NCI-H2081 (cell line): Measurements from ENCODE around the gene HLA-E.
"Not testable (repeated sequence)": the region's sequence is repeated elsewhere in the genome, so short reads cannot be mapped to it uniquely, and the experiment has no call there.

Experiments used
- DNase-seq, 2 experiments: peaks; one replicate each; lab custom pipeline; 2025; lab: John Stamatoyannopoulos, UW

HLA-E gene

DNA sequence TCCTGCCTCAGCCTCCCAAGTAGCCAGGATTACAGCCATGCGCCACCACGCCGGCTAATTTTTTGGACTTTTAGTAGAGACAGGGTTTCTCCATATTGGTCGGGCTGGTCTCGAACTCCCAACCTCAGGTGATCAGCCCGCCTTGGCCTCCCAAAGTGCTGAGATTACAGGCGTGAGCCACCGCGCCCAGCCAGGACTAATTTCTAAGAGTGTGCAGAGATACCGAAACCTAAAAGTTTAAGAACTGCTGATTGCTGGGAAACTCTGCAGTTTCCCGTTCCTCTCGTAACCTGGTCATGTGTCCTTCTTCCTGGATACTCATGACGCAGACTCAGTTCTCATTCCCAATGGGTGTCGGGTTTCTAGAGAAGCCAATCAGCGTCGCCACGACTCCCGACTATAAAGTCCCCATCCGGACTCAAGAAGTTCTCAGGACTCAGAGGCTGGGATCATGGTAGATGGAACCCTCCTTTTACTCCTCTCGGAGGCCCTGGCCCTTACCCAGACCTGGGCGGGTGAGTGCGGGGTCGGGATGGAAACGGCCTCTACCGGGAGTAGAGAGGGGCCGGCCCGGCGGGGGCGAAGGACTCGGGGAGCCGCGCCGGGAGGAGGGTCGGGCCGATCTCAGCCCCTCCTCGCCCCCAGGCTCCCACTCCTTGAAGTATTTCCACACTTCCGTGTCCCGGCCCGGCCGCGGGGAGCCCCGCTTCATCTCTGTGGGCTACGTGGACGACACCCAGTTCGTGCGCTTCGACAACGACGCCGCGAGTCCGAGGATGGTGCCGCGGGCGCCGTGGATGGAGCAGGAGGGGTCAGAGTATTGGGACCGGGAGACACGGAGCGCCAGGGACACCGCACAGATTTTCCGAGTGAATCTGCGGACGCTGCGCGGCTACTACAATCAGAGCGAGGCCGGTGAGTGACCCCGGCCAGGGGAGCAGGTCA lies at the start of gene HLA-E:
TSS of gene HLA-E (plus strand) at position 429 of the 945 bp plus-strand sequence. CDS start at position 452, 23 bp downstream.
- peak; percentile 81 to 87 for DNase-seq

DNA sequence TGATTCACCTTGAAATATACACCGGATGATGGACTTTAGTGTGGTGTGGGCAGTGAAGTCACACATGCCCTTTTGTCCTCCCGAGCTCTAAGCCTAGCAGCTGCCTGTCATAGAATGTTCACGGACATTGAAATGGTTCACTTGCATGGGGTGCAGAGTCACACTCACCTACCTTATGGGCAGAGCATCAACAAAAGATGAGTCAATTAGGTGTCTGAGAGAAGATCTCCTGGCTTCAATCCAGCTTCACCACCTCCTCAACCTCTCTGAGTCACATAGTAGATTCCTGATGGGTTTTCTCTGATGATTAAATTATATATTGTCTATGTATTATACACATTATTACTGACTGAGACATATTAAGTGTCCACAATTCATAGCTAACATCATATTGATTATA lies 48.1 kb upstream of the HLA-E start:
- DNase-seq = no peak

DNA sequence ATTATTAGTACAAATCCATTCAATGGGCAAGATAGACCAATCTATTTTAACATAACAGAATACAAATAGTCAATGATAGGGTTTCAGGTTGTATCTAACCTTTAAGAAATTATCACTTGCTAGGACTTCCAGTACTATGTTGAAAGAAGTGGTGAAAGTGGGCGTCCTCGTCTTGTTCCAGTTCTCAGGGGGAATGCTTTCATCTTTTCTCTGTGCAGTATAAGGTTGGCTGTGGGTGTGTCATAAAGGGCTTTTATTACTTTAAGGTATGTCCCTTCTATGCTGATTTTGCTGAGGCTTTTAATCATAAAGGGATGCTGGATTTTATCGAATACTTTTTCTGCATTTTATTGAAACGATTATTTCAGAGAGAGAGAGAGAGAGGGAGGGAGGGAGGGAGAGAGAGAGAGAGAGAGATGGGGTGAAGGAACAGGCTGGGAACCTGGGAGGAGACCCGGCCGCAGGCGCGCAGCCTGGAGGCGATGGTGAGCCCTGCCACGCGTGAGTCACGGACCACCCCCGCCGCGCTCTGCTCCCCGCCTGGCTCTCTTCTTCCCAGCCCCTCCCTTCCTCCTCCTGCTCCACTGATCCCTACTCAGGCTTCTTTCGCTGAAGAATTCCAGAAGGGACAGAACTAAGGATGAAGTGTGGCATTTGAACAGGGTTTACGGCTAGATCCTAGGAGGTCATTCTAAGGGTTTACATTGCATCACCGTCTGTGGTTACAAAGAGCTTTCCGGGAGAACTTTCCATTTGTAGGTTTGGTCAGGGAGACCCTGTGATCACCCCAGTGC lies 45.5 kb upstream of the HLA-E start:
- DNase-seq = no peak

DNA sequence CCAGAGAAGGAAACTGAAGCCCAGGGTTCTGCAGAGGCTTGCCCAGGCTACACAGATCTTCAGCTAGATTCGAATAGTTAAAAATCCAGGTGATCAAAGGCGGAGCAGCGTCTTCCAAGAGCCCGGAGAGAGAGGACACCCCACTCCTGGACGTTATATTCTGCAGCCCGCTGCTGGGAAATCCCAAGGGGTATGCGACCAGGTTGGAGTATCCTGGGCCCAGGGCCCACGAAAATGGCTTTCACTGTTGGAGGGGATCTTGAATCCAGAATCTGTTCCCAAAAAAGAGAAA lies 44.9 kb upstream of the HLA-E start:
- no peak for DNase-seq

DNA sequence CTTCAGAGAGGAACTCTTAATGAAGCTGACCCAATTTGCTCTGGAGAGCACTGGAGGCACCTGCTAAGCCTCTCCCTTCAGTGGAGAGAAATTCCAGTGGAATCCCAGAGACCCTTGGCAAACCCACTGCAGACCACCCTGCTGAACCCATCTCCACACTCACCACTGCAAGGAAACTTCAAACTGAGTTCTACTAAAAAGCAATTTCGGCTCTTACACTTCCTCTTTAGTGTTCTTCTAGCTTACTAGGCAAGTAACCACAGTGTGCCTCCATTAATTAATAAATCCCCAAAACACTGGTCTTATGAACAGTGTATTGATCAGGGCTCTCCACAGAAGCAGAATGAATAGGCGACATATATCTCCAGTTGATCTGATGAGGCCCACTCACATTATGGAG lies 43.0 kb upstream of the HLA-E start:
- DNase-seq = no peak

DNA sequence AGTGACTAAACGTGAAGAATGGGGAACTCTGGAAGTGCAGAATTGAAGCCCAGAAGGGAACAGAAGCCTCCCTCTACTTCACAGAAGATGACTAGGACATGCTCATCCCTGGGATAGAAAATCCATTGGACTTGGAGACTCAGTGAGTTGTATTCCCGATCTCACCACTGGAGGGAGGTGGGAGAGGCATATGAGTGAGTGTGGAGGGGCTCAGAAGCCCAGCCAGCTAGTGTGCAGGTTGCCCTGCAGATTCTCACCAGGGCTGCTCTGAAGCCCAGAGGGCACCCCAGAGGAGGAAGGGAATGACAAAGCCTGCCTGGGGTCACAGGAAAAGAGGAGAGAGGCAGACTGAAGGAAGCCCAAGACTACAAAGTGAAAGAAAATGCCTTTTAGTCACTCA lies 42.1 kb upstream of the HLA-E start:
- no peak for DNase-seq

DNA sequence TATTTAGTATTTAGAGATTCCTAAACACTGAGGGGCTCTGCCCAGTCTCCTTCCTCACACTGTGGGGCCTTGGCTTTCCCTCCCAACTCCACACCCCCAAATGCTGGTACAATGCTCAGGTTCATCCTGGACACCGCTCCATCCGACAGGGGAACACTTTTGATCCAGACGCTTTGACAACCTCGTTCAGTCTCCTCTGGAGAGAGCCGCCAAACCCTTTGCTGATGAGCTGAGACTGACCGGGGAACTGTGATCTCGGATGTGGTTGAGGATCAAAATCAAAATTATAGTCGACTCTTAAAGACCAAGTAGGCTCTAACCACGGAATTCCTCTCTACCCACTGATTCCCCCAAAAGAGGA lies 38.8 kb upstream of the HLA-E start:
- no peak for DNase-seq

DNA sequence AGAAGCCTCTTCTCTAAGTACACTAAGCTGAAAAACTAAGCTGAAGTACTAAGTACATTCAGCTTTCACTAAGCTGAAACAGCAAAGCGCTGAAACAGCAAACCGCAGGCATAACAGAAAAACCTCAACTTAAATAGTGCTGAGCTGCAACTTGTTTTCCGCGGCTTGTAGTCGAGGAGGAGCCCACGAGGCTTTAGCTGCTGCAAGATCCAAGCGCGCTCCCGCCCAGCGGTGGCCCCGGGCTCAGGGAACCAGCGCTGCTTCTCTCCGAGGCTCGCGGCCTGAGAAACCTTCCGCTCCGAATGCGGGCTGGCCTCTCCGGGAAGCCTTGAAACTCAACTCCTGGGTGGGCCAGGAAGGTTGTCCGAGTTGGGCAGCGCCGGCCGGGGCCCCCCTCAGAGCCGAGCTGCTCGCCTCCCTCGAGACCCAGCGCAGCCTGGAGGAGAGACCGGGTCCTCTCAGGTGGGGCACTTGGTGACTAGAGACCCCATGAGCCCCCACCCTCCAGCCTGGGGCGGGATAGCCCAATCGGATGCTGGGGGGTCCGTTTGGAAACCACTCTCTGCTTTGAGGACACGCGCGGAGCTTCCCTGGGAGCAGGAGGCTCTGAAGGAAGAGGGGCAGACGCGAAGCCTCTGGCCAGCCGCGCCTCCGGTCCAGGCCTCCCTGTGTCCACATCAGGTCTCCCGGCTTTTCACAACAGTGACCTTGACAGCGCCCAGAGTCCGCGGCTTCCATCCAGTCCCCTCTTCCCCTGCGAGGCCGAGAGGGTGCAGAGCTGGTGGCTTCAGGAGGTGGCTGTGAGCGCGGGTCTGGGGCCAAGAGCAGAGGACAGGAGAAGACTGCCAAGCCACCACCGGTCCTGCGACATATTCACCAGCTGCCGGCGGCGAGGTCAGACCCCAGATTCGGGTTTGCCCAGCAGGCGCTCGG lies 38.1 kb upstream of the HLA-E start:
- DNase-seq = no peak

DNA sequence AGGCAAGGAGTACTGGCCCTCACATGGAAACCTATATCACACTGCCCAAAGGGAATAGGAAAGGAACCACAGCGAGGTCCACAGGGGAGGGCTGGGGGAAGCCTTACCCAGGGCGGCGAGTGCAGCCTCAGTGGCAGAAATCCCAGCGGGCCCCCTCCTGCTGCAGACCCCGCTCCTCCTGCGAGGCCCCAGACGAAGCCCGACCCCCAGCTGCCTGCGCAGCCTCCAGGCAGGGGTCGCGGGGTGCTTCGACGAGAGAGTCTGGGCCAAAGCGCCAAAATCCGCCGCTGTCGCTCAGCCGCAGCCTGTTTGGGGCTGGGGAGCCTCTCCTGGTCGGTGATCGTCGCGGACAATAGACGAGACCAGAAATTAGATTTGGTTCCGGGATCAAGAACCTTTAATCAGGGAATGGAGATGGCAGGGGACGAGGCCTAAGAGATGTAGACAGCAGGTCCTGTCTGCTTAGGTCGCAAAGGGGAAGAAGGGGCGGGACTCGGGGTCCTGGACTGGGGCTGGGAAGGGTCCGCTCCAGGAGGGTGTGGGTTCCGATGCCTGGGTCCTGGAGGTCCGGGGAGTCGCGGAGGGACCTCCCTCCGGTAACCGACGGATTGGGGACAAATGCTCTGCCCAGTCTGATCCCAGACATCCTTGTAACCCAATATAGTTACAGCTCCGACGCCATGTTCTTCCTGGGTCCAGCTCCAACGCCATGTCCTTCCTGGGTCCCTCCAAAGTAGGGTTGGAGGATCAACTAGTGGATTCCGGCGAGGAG lies 36.4 kb upstream of the HLA-E start:
- DNase-seq = no peak

DNA sequence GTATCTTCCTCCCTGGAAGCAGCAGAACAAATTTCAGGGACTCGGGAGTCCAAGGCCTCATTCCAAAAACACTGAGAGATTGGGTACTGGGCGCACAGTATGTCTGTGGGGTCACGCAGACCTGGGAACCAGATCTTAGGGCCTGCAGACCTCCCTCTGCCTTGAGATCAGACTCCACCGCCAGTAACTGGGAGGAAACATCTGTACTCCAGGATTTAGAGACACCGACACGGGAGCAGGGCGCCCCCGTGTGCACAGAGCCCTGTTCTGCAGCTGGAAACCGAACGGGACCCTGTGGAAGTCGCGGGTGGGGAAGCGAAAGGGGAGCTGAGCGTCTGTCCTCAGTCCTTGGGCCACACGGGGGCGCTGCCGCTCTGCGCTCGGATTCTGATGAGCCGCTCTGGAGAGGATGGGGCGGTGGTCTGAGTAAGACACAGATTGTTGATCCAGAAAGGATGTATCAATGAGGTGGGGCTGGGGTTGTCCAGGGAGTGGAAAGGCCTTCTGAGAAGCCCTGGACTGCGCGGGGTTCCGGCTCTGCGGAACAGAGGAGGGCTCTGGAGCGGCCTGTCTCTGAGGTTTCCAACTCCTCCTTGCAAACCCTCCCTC lies 35.7 kb upstream of the HLA-E start:
- peak; percentile 72 to 83 for DNase-seq

DNA sequence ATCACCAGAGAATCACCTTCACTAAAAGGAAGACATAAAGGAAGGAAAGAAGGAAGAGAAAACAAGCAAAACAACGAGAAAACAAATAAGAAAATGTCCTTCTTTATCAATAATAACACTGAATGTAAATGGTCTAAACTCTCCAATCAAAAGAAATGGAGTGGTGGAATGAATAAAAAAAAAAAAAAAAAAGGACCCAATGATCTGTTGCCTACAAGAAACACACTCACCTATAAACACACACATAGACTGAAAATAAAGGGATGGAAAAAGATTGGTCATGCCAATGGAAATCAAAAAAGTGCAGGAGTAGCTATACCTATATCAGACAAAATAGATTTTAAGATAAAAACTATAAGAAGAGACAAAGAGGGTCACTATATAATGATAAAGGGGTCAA lies 30.2 kb upstream of the HLA-E start:
- DNase-seq = no peak

DNA sequence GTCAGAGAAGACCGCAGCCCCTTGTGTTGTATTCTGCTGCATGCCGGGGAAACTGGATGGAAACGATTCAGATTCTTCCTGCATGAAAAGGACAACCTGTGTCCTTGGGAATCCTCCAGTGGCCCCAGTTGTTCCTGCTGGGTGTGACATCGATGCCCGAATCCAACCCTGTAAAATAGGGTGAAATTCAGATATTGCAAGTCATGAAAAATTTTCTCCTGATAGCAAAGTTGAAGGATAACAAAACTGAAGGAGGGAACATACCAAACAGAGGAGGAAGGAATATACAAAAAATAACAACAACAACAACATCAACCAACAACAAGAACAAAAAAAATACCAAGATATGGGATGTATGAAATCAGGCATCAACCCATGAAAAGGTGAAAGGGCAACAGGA lies 28.3 kb upstream of the HLA-E start:
- no peak for DNase-seq

DNA sequence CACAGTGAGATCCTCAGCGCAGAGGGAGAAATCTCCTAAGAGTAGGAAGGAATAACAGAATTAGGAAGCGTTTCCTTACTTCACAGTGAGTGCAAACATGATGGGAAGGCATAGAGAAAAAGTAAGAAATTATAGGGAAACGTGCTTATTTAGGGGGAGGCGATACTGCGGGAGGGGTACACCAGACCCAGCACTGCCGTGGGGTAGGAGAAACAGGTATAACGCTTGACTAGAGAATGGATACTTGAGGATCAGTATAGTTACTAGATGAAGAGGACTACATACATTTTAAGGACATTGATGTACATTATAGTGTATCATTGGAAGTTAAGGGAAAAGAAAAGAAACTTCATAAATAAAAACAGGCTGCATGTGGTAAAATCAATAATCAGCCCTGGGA lies 26.8 kb upstream of the HLA-E start:
- DNase-seq = no peak

DNA sequence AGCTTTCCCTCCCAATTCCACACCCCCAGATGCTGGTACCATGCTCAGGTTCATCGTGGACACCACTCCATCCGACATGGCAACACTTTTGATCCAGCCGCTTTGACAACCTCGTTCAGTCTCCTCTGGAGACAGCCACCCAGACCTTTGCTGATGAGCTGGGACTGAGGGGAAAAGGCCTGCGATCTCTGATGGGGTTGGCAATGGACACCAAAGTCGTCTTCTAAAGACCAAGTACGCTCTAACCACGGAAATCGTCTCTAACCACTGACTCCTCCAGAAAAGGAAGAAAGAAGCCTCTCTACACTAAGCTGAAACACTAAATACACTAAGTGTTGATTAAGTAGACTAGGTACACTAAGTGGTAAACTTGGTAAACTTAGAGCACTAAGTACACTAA lies 26.1 kb upstream of the HLA-E start:
- DNase-seq = no peak

DNA sequence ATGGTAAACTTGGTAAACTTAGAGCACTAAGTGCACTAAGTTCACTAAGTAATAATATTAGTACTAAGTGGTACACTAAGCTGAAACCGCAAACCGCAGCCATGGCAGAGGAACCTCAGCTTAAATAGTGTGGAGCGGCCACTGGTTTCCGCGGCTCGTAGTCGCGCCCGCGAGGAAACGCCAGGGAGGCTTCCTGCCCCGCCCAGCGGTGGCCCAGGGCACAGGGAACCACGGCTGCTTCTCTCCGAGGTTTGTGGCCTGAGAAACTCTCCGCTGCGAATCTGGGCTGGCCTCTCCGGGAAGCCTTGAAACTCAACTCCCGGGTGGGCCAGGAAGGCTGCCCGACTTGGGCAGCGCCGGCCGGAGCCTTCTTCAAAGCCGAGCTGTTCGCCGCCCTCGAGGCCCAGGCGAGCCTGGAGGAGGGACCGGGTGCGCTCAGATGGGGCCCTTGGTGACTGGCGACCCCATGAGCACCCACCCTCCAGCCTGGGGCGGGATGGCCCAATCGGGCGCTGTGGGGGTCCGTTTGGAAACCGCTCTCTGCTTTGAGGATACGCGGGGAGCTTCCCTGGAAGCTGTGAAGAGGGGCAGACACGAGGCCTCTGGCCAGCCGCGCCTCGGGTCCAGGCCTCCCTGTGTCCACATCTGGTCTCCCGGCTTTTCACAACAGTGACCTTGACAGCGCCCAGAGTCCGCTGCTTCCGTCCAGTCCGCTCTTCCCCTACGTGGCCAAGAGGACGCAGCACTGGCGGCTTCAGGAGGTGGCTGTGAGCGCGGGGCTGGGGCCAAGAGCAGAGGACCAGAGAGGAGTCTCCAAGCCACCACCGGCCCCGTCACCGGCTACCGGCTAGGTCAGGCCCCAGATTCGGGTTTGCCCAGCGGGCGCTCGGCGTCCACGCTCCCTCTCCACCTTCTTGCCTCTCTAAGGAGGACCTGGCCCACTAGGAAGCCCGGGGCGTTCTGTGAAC lies 25.4 kb upstream of the HLA-E start:
- DNase-seq = no peak

DNA sequence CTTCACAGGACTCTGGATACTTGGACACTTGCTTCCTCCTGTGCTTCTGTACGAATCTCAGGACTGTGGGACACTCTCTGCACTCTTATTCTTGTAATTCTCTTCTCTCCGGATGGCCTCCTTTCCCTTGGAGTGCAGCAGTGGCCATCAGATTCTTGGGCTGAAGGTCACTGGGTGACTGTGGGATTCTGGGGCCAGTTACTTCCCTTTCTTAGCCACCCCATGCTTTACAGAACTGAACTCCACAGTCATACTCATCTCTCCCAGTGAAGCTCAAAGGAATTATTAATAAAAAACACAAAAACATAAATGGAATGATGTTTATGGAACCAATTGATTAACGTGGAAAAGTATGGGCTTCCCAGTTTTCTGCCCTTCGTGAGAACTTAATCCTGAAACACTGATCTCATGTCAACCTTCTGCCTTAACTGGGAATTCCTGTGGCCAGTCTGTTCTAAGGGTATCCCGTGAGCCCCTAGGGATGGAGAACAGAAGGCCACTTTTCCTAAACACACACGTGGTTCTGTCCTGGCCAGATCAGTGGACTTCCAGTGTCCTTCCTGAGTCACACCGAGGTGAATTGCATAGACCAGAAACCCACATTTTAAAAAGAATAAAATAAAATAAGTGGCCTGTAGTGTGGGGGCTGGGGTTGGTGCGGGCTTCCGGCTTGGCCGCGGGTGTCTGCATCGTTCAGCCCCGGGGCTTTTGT lies 23.6 kb upstream of the HLA-E start:
- DNase-seq = no peak

DNA sequence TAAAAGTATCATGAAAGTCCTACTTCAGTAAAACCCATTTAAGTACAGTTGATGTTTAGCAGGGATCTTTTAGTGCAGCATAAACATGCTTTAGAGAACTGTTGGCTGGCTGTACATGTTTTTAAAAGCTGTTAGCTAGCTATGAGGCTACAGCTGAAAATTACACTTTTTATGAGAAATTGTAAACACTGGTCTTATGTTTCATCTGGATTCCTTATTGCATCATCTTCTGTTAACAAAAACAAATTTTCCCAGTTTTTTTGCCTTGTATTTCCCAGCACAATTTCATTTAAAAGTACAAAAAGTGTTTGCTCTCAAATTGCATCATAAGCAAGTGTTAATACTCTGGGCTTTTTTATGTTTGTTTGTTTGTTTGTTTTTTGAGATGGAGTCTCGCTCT lies 18.3 kb upstream of the HLA-E start:
- DNase-seq = no peak

DNA sequence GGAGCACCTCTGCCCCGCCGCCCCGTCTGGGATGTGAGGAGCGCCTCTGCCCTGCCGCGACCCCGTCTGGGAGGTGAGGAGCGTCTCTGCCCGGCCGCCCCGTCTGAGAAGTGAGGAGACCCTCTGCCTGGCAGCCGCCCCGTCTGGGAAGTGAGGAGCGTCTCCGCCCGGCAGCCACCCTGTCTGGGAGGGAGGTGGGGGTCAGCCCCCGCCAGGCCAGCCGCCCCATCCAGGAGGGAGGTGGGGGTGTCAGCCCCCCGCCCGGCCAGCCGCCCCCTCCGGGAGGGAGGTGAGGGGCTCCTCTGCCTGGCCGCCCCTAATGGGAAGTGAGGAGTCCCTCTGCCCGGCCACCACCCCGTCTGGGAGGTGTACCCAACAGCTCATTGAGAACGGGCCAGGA lies 14.2 kb upstream of the HLA-E start:
- not testable (repeated sequence) for DNase-seq

DNA sequence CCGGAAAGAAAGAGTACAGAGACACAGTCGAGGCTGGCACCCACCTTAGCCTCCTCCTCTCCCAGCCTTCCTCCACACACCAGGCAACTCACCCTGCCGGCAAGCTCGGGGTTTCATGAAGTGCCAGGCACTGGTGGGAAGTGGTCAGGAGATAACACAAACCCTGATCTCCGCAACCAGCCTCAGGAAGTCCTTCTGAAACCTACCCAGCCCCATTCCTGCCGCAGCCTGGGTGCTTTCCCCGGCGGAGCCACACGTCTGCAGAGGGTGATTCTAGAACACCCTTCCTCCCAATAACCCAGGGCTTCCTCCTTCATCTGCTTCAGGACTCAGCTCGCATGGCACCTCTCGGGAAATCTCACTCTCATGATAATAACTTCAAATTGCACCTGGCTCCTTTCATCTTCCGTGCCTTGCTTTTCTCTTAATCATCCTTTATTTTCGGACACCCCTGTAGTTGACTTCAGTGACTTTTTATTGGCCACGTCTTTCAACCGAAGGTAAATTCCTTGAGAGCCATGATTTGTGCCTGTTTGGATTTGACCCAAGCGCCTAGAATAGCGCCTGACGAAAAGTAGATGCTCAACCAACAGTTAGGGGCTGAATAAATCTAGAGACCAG lies 8.7 kb upstream of the HLA-E start:
- no peak for DNase-seq
